ENCODE data around the gene KLC1. TPM values are rescaled to one million over a fixed set of nuclear protein-coding genes. Genes with fewer than 3 reads are reported as not detected.
"Not testable (repeated sequence)": the region's sequence is repeated elsewhere in the genome, so short reads cannot be mapped to it uniquely, and the experiment has no call there.

Gene KLC1
- total RNA-seq, 1 donor from 2014 or later, result 169 TPM

- Mint-ChIP-seq H3K4me1 (ENCODE audit: low read depth) (peaks cover 1% of the 10 kb centered on the region), H3K27me3 (ENCODE audit: low read depth) (no peaks in the 10 kb centered on the region), H3K36me3 (ENCODE audit: low read depth) (peaks cover 46% of the 10 kb centered on the region), H3K4me3 (ENCODE audit: low read depth) (no peak overlapping the region), H3K27ac (no peak overlapping the region), H3K9me3 (no peaks in the 10 kb centered on the region)
- intact Hi-C loops (cut with micrococcal nuclease), result no loop called here
- no peak for DNase-seq (ENCODE audit: low spot score)
Measured at GRCh38 chr14:103690332-103690731, 61.3 kb downstream of the KLC1 start.

GRCh38 chr14:103691655-103692054 is 62.6 kb downstream of the KLC1 start:
- H3K36me3 Mint-ChIP-seq (ENCODE audit: low read depth), result peaks cover 44% of the 10 kb centered on the region
- intact Hi-C loops (cut with micrococcal nuclease); H3K9me3 Mint-ChIP-seq; H3K4me1 Mint-ChIP-seq (ENCODE audit: low read depth); H3K27me3 Mint-ChIP-seq (ENCODE audit: low read depth); DNase-seq (ENCODE audit: low spot score); H3K4me3 Mint-ChIP-seq (ENCODE audit: low read depth); H3K27ac Mint-ChIP-seq: not testable (repeated sequence)

GRCh38 chr14:103692159-103692558 is 63.1 kb downstream of the KLC1 start:
- H3K4me3 Mint-ChIP-seq (ENCODE audit: low read depth), result no peak overlapping the region
- H3K9me3 Mint-ChIP-seq, result no peaks in the 10 kb centered on the region
- H3K4me1 Mint-ChIP-seq (ENCODE audit: low read depth), result no peaks in the 10 kb centered on the region
- H3K27me3 Mint-ChIP-seq (ENCODE audit: low read depth), result no peaks in the 10 kb centered on the region
- intact Hi-C loops (cut with micrococcal nuclease), result no loop called here
- no peak for DNase-seq (ENCODE audit: low spot score)
- no peak overlapping the region for H3K27ac Mint-ChIP-seq
- H3K36me3 Mint-ChIP-seq (ENCODE audit: low read depth), result peaks cover 46% of the 10 kb centered on the region

- intact Hi-C loops (cut with micrococcal nuclease), result no loop called here
- no peak for DNase-seq (ENCODE audit: low spot score)
- H3K27ac Mint-ChIP-seq, result no peak overlapping the region
- no peaks in the 10 kb centered on the region for H3K27me3 Mint-ChIP-seq (ENCODE audit: low read depth)
- no peaks in the 10 kb centered on the region for H3K9me3 Mint-ChIP-seq
- H3K36me3 Mint-ChIP-seq (ENCODE audit: low read depth), result peaks cover 45% of the 10 kb centered on the region
- H3K4me1 Mint-ChIP-seq (ENCODE audit: low read depth), result no peaks in the 10 kb centered on the region
- no peak overlapping the region for H3K4me3 Mint-ChIP-seq (ENCODE audit: low read depth)
Measured at GRCh38 chr14:103692871-103693270, 63.9 kb downstream of the KLC1 start.

GRCh38 chr14:103693515-103693914 is 64.5 kb downstream of the KLC1 start:
- Mint-ChIP-seq H3K27me3 (ENCODE audit: low read depth) (no peaks in the 10 kb centered on the region), H3K27ac (no peak overlapping the region), H3K36me3 (ENCODE audit: low read depth) (peaks cover 39% of the 10 kb centered on the region), H3K9me3 (no peaks in the 10 kb centered on the region), H3K4me1 (ENCODE audit: low read depth) (no peaks in the 10 kb centered on the region), H3K4me3 (ENCODE audit: low read depth) (no peak overlapping the region)
- intact Hi-C loops (cut with micrococcal nuclease), result no loop called here
- DNase-seq (ENCODE audit: low spot score), result no peak

GRCh38 chr14:103694572-103695026 is 65.6 kb downstream of the KLC1 start:
- H3K36me3 Mint-ChIP-seq (ENCODE audit: low read depth), result peaks cover 36% of the 10 kb centered on the region
- no peaks in the 10 kb centered on the region for H3K27me3 Mint-ChIP-seq (ENCODE audit: low read depth)
- H3K4me1 Mint-ChIP-seq (ENCODE audit: low read depth), result no peaks in the 10 kb centered on the region
- intact Hi-C loops (cut with micrococcal nuclease), result no loop called here
- no peak overlapping the region for H3K27ac Mint-ChIP-seq
- H3K9me3 Mint-ChIP-seq, result no peaks in the 10 kb centered on the region
- H3K4me3 Mint-ChIP-seq (ENCODE audit: low read depth), result no peak overlapping the region
- DNase-seq (ENCODE audit: low spot score), result no peak

GRCh38 chr14:103695296-103696069 is 66.5 kb downstream of the KLC1 start:
- no peaks in the 10 kb centered on the region for H3K9me3 Mint-ChIP-seq
- peaks cover 34% of the 10 kb centered on the region for H3K36me3 Mint-ChIP-seq (ENCODE audit: low read depth)
- no peak for DNase-seq (ENCODE audit: low spot score)
- no peak overlapping the region for H3K27ac Mint-ChIP-seq
- no peaks in the 10 kb centered on the region for H3K27me3 Mint-ChIP-seq (ENCODE audit: low read depth)
- H3K4me3 Mint-ChIP-seq (ENCODE audit: low read depth), result no peak overlapping the region
- no peaks in the 10 kb centered on the region for H3K4me1 Mint-ChIP-seq (ENCODE audit: low read depth)
- intact Hi-C loops (cut with micrococcal nuclease), result no loop called here

GRCh38 chr14:103696070-103696402 is 67.0 kb downstream of the KLC1 start:
- intact Hi-C loops (cut with micrococcal nuclease), result no loop called here
- Mint-ChIP-seq H3K9me3 (no peaks in the 10 kb centered on the region), H3K27me3 (ENCODE audit: low read depth) (no peaks in the 10 kb centered on the region), H3K36me3 (ENCODE audit: low read depth) (peaks cover 32% of the 10 kb centered on the region), H3K4me3 (ENCODE audit: low read depth) (no peak overlapping the region), H3K4me1 (ENCODE audit: low read depth) (no peaks in the 10 kb centered on the region), H3K27ac (no peak overlapping the region)
- DNase-seq (ENCODE audit: low spot score), result no peak

- Mint-ChIP-seq H3K4me1 (ENCODE audit: low read depth) (no peaks in the 10 kb centered on the region), H3K27me3 (ENCODE audit: low read depth) (no peaks in the 10 kb centered on the region), H3K9me3 (no peaks in the 10 kb centered on the region), H3K27ac (no peak overlapping the region), H3K4me3 (ENCODE audit: low read depth) (no peak overlapping the region), H3K36me3 (ENCODE audit: low read depth) (peaks cover 32% of the 10 kb centered on the region)
- DNase-seq (ENCODE audit: low spot score), result no peak
- intact Hi-C loops (cut with micrococcal nuclease), result no loop called here
Measured at GRCh38 chr14:103696466-103697071, 67.6 kb downstream of the KLC1 start.

- Mint-ChIP-seq H3K9me3 (no peaks in the 10 kb centered on the region), H3K27ac (no peak overlapping the region), H3K36me3 (ENCODE audit: low read depth) (peaks cover 36% of the 10 kb centered on the region), H3K4me3 (ENCODE audit: low read depth) (no peak overlapping the region), H3K4me1 (ENCODE audit: low read depth) (no peaks in the 10 kb centered on the region), H3K27me3 (ENCODE audit: low read depth) (no peaks in the 10 kb centered on the region)
- DNase-seq (ENCODE audit: low spot score), result no peak
- intact Hi-C loops (cut with micrococcal nuclease), result no loop called here
Measured at GRCh38 chr14:103697206-103697602, 68.2 kb downstream of the KLC1 start.

- Mint-ChIP-seq H3K4me1 (ENCODE audit: low read depth) (no peaks in the 10 kb centered on the region), H3K27me3 (ENCODE audit: low read depth) (no peaks in the 10 kb centered on the region), H3K36me3 (ENCODE audit: low read depth) (peaks cover 39% of the 10 kb centered on the region), H3K9me3 (no peaks in the 10 kb centered on the region), H3K27ac (no peak overlapping the region), H3K4me3 (ENCODE audit: low read depth) (no peak overlapping the region)
- no peak for DNase-seq (ENCODE audit: low spot score)
- intact Hi-C loops (cut with micrococcal nuclease), result no loop called here
Measured at GRCh38 chr14:103697603-103698379, 68.8 kb downstream of the KLC1 start.

GRCh38 chr14:103698380-103699260 is 69.6 kb downstream of the KLC1 start:
- Mint-ChIP-seq H3K36me3 (ENCODE audit: low read depth) (peaks cover 44% of the 10 kb centered on the region), H3K27me3 (ENCODE audit: low read depth) (no peaks in the 10 kb centered on the region), H3K4me1 (ENCODE audit: low read depth) (no peaks in the 10 kb centered on the region), H3K9me3 (no peaks in the 10 kb centered on the region), H3K27ac (no peak overlapping the region), H3K4me3 (ENCODE audit: low read depth) (no peak overlapping the region)
- DNase-seq (ENCODE audit: low spot score), result no peak
- intact Hi-C loops (cut with micrococcal nuclease), result no loop called here
